ENCODE measurements around the gene HOXD12. TPM values are rescaled to one million over a fixed set of nuclear protein-coding genes. Genes with fewer than 3 reads are reported as not detected.

The HOXD12 gene
- total RNA-seq, 1 experiment from 2014 or later = 0.27 TPM

DNA sequence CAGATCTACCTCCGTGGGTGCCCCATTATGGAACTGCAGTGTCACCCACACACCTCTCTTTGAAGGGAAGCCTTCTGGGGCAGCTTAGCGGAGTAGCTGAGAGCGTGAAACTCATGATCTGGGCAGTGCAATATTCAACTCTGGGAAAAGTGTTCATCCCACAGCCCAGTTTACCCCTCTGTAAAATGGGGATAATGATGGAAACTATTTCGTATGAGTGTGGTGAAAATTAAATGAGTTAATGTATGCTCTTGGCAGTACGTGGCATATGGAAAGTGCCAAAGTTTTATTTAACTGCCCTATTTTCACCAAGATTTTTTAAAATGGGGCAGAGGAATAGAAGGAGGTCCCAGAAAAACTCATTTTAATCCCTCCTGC lies 27.3 kb upstream of the HOXD12 start:
- no TSS peak for BruUV-seq (replicated peaks)
- no peak for ATAC-seq
- TF ChIP-seq, protein P1, sequence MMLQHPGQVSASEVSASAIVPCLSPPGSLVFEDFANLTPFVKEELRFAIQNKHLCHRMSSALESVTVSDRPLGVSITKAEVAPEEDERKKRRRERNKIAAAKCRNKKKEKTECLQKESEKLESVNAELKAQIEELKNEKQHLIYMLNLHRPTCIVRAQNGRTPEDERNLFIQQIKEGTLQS (IDR thresholded peaks at IDR 0.05) = no peak
- no peak for TF ChIP-seq CBX3 (IDR thresholded peaks at IDR 0.05; ENCODE audit: low read depth)
- no peak for TF ChIP-seq TCF7L2 (IDR thresholded peaks at IDR 0.05; ENCODE audit: borderline replicate concordance, extremely low read depth, insufficient read depth, insufficient read length)
- TF ChIP-seq CEBPB (IDR thresholded peaks at IDR 0.05; ENCODE audit: low read depth) = no peak
- no peak for TF ChIP-seq POLR2AphosphoS5 (IDR thresholded peaks at IDR 0.05; ENCODE audit: low read depth, low read length)
- Histone ChIP-seq H3K4me2 (ENCODE audit: low read length) (no peak overlapping the region), H3K9ac (ENCODE audit: low read length) (no peak overlapping the region), H3K27me3 (ENCODE audit: insufficient read depth, low read length) (no peaks in the 10 kb centered on the region), H3K9me2 (ENCODE audit: insufficient read depth) (no peaks in the 10 kb centered on the region), H4K20me1 (ENCODE audit: insufficient read depth) (no peaks in the 10 kb centered on the region), H3K27ac (ENCODE audit: low read depth, low read length) (no peak overlapping the region), H3K9me3 (ENCODE audit: control insufficient read depth in 1 of 2, insufficient read depth in 1 of 2, low read depth in 1 of 2, low read length in 2 of 2) (no peaks in the 10 kb centered on the region), H3K4me3 (replicated peaks in 1 of 2; ENCODE audit: low read depth in 1 of 2, low read length in 2 of 2) (no peak overlapping the region), H3K36me3 (ENCODE audit: control insufficient read depth in 1 of 2, insufficient read depth in 2 of 2, low read length in 2 of 2) (no peaks in the 10 kb centered on the region), H3K4me1 (ENCODE audit: control insufficient read depth in 1 of 2, insufficient read depth in 2 of 2, low read length in 2 of 2) (no peaks in the 10 kb centered on the region), H2AFZ (ENCODE audit: low read depth, low read length, poor library complexity, severe bottlenecking) (no peak overlapping the region), H3K79me2 (ENCODE audit: insufficient read depth, low read length) (no peaks in the 10 kb centered on the region)
- ChIA-PET CTCF (no interaction called here), POLR2A (no interaction called here), RAD21 (ENCODE audit: low non-redundant PET in 1 of 2, low total read pairs in 2 of 2, uncharacterized antibody in 2 of 2, unreplicated experiment in 2 of 2) (no interaction called here)
- DNase-seq (ENCODE audit: low read depth, low spot score) = no peak
- intact Hi-C loops (cut with micrococcal nuclease) = no loop called here

DNA sequence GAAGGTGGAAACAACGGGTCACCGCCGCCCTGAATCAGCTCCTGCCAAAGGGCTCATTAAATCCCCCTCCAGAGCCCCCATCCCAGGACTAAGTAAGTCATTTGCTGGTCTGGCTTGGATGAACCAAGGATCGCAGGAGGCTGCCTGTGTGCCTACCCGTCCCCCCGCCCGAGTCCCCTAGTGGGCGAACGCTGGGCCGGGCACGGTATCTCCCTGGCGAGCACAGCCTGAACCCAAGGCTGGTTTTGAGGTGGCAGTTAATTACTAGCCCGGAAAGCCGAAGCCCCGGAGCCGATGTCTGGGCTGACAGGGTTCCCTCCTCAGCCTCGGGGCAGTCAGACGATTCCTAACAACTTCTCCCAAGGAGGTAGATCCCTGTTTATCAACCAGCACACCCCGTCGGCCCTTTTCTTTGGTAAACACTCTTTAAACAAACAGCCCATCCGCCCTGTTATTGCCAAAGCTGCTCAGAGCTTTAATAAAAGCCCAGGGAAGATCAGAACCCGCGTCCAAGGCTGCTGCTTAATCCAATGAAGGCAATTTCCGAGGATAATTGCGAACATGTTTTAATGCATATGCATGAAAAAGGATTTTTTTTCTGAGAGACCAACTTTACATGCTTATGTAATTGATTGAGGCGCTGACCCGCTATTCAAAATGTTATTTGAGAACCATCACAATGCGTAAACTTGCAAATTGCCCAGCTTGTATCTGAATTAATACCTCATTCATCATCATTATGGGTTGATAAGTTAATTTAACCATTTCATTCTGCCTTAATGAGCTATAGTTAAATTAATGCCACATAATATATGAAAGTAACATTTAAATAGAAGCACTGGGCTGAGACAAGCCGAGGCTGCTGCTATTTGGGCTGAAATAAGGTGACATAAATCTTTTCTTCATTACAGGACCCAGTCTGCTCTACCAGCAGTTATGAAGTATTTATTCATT lies 26.4 kb upstream of the HOXD12 start:
- Histone ChIP-seq H3K4me1 (ENCODE audit: control insufficient read depth in 1 of 2, insufficient read depth in 2 of 2, low read length in 2 of 2) (no peaks in the 10 kb centered on the region), H3K36me3 (ENCODE audit: control insufficient read depth in 1 of 2, insufficient read depth in 2 of 2, low read length in 2 of 2) (no peaks in the 10 kb centered on the region), H3K27ac (ENCODE audit: low read depth, low read length) (no peak overlapping the region), H4K20me1 (ENCODE audit: insufficient read depth) (no peaks in the 10 kb centered on the region), H3K4me2 (ENCODE audit: low read length) (no peak overlapping the region), H2AFZ (ENCODE audit: low read depth, low read length, poor library complexity, severe bottlenecking) (no peak overlapping the region), H3K79me2 (ENCODE audit: insufficient read depth, low read length) (no peaks in the 10 kb centered on the region), H3K4me3 (replicated peaks in 1 of 2; ENCODE audit: low read depth in 1 of 2, low read length in 2 of 2) (no peak overlapping the region), H3K27me3 (ENCODE audit: insufficient read depth, low read length) (no peaks in the 10 kb centered on the region), H3K9me3 (ENCODE audit: control insufficient read depth in 1 of 2, insufficient read depth in 1 of 2, low read depth in 1 of 2, low read length in 2 of 2) (no peaks in the 10 kb centered on the region), H3K9ac (ENCODE audit: low read length) (no peak overlapping the region), H3K9me2 (ENCODE audit: insufficient read depth) (no peaks in the 10 kb centered on the region)
- CTCF ChIA-PET = no interaction called here
- RAD21 ChIA-PET (ENCODE audit: low non-redundant PET in 1 of 2, low total read pairs in 2 of 2, uncharacterized antibody in 2 of 2, unreplicated experiment in 2 of 2) = no interaction called here
- BruUV-seq (replicated peaks) = no TSS peak
- DNase-seq (ENCODE audit: low read depth, low spot score) (no peak), ATAC-seq (no peak)
- intact Hi-C loops (cut with micrococcal nuclease) = no loop called here
- POLR2A ChIA-PET = no interaction called here
- TF ChIP-seq TCF7L2 (IDR thresholded peaks at IDR 0.05; ENCODE audit: borderline replicate concordance, extremely low read depth, insufficient read depth, insufficient read length) (no peak), FOSL1 (IDR thresholded peaks at IDR 0.05; ENCODE audit: low read depth) (no peak), ELF1 (IDR thresholded peaks at IDR 0.05; ENCODE audit: borderline replicate concordance, low read depth) (no peak), SP1 (IDR thresholded peaks at IDR 0.05; ENCODE audit: low read depth) (no peak), EZH2phosphoT487 (IDR thresholded peaks at IDR 0.05; ENCODE audit: borderline replicate concordance) (no peak), ZFX (IDR thresholded peaks at IDR 0.05) (no peak), ZNF274 (IDR thresholded peaks at IDR 0.05; ENCODE audit: low read depth, low read length) (no peak)
- TF ChIP-seq, protein P2, sequence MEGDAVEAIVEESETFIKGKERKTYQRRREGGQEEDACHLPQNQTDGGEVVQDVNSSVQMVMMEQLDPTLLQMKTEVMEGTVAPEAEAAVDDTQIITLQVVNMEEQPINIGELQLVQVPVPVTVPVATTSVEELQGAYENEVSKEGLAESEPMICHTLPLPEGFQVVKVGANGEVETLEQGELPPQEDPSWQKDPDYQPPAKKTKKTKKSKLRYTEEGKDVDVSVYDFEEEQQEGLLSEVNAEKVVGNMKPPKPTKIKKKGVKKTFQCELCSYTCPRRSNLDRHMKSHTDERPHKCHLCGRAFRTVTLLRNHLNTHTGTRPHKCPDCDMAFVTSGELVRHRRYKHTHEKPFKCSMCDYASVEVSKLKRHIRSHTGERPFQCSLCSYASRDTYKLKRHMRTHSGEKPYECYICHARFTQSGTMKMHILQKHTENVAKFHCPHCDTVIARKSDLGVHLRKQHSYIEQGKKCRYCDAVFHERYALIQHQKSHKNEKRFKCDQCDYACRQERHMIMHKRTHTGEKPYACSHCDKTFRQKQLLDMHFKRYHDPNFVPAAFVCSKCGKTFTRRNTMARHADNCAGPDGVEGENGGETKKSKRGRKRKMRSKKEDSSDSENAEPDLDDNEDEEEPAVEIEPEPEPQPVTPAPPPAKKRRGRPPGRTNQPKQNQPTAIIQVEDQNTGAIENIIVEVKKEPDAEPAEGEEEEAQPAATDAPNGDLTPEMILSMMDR (IDR thresholded peaks at IDR 0.05 in 2 of 3, conservative IDR thresholded peaks at IDR 0.05 in 1 of 3; ENCODE audit: borderline replicate concordance in 1 of 3, insufficient read depth in 1 of 3, low read depth in 2 of 3, low read length in 2 of 3) = no peak
- TF ChIP-seq, protein P3, sequence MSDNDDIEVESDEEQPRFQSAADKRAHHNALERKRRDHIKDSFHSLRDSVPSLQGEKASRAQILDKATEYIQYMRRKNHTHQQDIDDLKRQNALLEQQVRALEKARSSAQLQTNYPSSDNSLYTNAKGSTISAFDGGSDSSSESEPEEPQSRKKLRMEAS (IDR thresholded peaks at IDR 0.05) = no peak
- TF ChIP-seq, protein P1 (IDR thresholded peaks at IDR 0.05) = no peak
- TF ChIP-seq, protein P4, sequence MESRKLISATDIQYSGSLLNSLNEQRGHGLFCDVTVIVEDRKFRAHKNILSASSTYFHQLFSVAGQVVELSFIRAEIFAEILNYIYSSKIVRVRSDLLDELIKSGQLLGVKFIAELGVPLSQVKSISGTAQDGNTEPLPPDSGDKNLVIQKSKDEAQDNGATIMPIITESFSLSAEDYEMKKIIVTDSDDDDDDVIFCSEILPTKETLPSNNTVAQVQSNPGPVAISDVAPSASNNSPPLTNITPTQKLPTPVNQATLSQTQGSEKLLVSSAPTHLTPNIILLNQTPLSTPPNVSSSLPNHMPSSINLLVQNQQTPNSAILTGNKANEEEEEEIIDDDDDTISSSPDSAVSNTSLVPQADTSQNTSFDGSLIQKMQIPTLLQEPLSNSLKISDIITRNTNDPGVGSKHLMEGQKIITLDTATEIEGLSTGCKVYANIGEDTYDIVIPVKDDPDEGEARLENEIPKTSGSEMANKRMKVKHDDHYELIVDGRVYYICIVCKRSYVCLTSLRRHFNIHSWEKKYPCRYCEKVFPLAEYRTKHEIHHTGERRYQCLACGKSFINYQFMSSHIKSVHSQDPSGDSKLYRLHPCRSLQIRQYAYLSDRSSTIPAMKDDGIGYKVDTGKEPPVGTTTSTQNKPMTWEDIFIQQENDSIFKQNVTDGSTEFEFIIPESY (IDR thresholded peaks at IDR 0.05; ENCODE audit: extremely low read depth, insufficient replicate concordance, low read length) = no peak

Data from HCT116 (cell line).